HEK293 (cell line): ENCODE measurements around the gene DCC.

ENCODE experiments used
- OSR2 ChIP-seq: fragments of 450-650 bp; formaldehyde crosslinking; IDR thresholded peaks from 2 replicates; pipeline ENCODE4 v1.5.1; 2016; ENCODE audit warnings: missing biosample characterization, missing genetic modification characterization
- PRDM6 ChIP-seq: fragments of 450-650 bp; formaldehyde crosslinking; IDR thresholded peaks from 2 replicates; pipeline ENCODE4 v1.5.1; 2017; ENCODE audit warnings: missing biosample characterization, missing genetic modification characterization
- SALL2 ChIP-seq: fragments of 450-650 bp; formaldehyde crosslinking; IDR thresholded peaks from 2 replicates; pipeline ENCODE4 v1.5.0; 2017; ENCODE audit warnings: missing biosample characterization, mild to moderate bottlenecking, missing genetic modification characterization, borderline replicate concordance
- ZNF10 ChIP-seq: fragments of 450-650 bp; formaldehyde crosslinking; IDR thresholded peaks from 2 replicates; pipeline ENCODE4 v1.5.1; 2017; ENCODE audit warnings: missing biosample characterization, missing genetic modification characterization
- ZNF274 ChIP-seq, 2 experiments: fragments of 200-500 bp in 1 of 2; fragments of 450-650 bp in 1 of 2; sonication (Bioruptor generic) in 1 of 2; formaldehyde crosslinking in 1 of 2; IDR thresholded peaks; 2 replicates each; pipeline versions ENCODE4 v1.5.1 to v1.6.1; 2014 to 2016; ENCODE audit warnings: borderline replicate concordance in 1 of 2, inconsistent platforms in 1 of 2, low read length in 1 of 2, missing biosample characterization in 1 of 2, missing genetic modification characterization in 1 of 2
- ZNF423 ChIP-seq: fragments of 450-650 bp; formaldehyde crosslinking; IDR thresholded peaks from 2 replicates; pipeline ENCODE4 v1.5.1; 2016; ENCODE audit warnings: missing biosample characterization, missing genetic modification characterization
- ZNF677 ChIP-seq: fragments of 450-650 bp; IDR thresholded peaks from 2 replicates; pipeline ENCODE4 v1.5.0; 2018; ENCODE audit warnings: missing biosample characterization, mild to moderate bottlenecking, missing genetic modification characterization, moderate library complexity
- ZNF792 ChIP-seq: fragments of 450-650 bp; formaldehyde crosslinking; IDR thresholded peaks from 2 replicates; pipeline ENCODE4 v1.5.1; 2016; ENCODE audit warnings: missing biosample characterization, missing genetic modification characterization
- TF ChIP-seq, protein P1 (sequence below): fragments of 450-650 bp; formaldehyde crosslinking; IDR thresholded peaks from 2 replicates; pipeline ENCODE4 v1.5.1; 2016; ENCODE audit warnings: missing biosample characterization, missing genetic modification characterization
- TF ChIP-seq, protein P2 (sequence below): fragments of 450-650 bp; formaldehyde crosslinking; IDR thresholded peaks from 2 replicates; pipeline ENCODE4 v1.5.1; 2016; ENCODE audit warnings: missing biosample characterization, missing genetic modification characterization, low read depth
- TF ChIP-seq, protein P3 (sequence below): fragments of 450-650 bp; formaldehyde crosslinking; IDR thresholded peaks from 2 replicates; pipeline ENCODE4 v1.5.1; 2016; ENCODE audit warnings: missing biosample characterization, missing genetic modification characterization
- TF ChIP-seq, protein P4 (sequence below): fragments of 450-650 bp; formaldehyde crosslinking; IDR thresholded peaks from 2 replicates; pipeline ENCODE4 v1.5.1; 2016; ENCODE audit warnings: missing biosample characterization, missing genetic modification characterization

- TF ChIP-seq, protein P1, sequence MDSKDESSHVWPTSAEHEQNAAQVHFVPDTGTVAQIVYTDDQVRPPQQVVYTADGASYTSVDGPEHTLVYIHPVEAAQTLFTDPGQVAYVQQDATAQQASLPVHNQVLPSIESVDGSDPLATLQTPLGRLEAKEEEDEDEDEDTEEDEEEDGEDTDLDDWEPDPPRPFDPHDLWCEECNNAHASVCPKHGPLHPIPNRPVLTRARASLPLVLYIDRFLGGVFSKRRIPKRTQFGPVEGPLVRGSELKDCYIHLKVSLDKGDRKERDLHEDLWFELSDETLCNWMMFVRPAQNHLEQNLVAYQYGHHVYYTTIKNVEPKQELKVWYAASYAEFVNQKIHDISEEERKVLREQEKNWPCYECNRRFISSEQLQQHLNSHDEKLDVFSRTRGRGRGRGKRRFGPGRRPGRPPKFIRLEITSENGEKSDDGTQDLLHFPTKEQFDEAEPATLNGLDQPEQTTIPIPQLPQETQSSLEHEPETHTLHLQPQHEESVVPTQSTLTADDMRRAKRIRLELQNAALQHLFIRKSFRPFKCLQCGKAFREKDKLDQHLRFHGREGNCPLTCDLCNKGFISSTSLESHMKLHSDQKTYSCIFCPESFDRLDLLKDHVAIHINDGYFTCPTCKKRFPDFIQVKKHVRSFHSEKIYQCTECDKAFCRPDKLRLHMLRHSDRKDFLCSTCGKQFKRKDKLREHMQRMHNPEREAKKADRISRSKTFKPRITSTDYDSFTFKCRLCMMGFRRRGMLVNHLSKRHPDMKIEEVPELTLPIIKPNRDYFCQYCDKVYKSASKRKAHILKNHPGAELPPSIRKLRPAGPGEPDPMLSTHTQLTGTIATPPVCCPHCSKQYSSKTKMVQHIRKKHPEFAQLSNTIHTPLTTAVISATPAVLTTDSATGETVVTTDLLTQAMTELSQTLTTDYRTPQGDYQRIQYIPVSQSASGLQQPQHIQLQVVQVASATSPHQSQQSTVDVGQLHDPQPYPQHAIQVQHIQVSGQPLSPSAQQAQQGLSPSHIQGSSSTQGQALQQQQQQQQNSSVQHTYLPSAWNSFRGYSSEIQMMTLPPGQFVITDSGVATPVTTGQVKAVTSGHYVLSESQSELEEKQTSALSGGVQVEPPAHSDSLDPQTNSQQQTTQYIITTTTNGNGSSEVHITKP (tag by site-specific recombination) = no peak
- TF ChIP-seq, protein P2, sequence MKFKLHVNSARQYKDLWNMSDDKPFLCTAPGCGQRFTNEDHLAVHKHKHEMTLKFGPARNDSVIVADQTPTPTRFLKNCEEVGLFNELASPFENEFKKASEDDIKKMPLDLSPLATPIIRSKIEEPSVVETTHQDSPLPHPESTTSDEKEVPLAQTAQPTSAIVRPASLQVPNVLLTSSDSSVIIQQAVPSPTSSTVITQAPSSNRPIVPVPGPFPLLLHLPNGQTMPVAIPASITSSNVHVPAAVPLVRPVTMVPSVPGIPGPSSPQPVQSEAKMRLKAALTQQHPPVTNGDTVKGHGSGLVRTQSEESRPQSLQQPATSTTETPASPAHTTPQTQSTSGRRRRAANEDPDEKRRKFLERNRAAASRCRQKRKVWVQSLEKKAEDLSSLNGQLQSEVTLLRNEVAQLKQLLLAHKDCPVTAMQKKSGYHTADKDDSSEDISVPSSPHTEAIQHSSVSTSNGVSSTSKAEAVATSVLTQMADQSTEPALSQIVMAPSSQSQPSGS (tag by site-specific recombination) = no peak
- TF ChIP-seq ZNF10 (tag by site-specific recombination) (no peak), ZNF274 (IDR thresholded peaks at IDR 0.05; ENCODE audit: low read length) (no peak), ZNF274 (tag by site-specific recombination; IDR thresholded peaks at IDR 0.05; ENCODE audit: borderline replicate concordance) (no peak), SALL2 (tag by site-specific recombination) (no peak), ZNF677 (no peak), ZNF423 (tag by site-specific recombination) (no peak), ZNF792 (tag by site-specific recombination) (no peak), PRDM6 (no peak), OSR2 (no peak)
- TF ChIP-seq, protein P3, sequence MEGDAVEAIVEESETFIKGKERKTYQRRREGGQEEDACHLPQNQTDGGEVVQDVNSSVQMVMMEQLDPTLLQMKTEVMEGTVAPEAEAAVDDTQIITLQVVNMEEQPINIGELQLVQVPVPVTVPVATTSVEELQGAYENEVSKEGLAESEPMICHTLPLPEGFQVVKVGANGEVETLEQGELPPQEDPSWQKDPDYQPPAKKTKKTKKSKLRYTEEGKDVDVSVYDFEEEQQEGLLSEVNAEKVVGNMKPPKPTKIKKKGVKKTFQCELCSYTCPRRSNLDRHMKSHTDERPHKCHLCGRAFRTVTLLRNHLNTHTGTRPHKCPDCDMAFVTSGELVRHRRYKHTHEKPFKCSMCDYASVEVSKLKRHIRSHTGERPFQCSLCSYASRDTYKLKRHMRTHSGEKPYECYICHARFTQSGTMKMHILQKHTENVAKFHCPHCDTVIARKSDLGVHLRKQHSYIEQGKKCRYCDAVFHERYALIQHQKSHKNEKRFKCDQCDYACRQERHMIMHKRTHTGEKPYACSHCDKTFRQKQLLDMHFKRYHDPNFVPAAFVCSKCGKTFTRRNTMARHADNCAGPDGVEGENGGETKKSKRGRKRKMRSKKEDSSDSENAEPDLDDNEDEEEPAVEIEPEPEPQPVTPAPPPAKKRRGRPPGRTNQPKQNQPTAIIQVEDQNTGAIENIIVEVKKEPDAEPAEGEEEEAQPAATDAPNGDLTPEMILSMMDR (tag by site-specific recombination) = no peak
- TF ChIP-seq, protein P4, sequence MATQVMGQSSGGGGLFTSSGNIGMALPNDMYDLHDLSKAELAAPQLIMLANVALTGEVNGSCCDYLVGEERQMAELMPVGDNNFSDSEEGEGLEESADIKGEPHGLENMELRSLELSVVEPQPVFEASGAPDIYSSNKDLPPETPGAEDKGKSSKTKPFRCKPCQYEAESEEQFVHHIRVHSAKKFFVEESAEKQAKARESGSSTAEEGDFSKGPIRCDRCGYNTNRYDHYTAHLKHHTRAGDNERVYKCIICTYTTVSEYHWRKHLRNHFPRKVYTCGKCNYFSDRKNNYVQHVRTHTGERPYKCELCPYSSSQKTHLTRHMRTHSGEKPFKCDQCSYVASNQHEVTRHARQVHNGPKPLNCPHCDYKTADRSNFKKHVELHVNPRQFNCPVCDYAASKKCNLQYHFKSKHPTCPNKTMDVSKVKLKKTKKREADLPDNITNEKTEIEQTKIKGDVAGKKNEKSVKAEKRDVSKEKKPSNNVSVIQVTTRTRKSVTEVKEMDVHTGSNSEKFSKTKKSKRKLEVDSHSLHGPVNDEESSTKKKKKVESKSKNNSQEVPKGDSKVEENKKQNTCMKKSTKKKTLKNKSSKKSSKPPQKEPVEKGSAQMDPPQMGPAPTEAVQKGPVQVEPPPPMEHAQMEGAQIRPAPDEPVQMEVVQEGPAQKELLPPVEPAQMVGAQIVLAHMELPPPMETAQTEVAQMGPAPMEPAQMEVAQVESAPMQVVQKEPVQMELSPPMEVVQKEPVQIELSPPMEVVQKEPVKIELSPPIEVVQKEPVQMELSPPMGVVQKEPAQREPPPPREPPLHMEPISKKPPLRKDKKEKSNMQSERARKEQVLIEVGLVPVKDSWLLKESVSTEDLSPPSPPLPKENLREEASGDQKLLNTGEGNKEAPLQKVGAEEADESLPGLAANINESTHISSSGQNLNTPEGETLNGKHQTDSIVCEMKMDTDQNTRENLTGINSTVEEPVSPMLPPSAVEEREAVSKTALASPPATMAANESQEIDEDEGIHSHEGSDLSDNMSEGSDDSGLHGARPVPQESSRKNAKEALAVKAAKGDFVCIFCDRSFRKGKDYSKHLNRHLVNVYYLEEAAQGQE = no peak
Observed at GRCh38 chr18:52344881-52345280, 4.9 kb downstream of the DCC start.
